WTC11 (cell line): Measurements from ENCODE around the gene SPSB4.

Source experiments
- CTCF ChIP-seq: fragments of 200-600 bp; IDR thresholded peaks from 2 replicates; pipeline ENCODE4 v1.8.0; 2022; ENCODE audit warnings: antibody characterized with exemption
- E2F4 ChIP-seq: sonication (generic); formaldehyde crosslinking; IDR thresholded peaks from 2 replicates; pipeline ENCODE4 v1.8.1; 2022; ENCODE audit warnings: low read depth, mild to moderate bottlenecking, moderate library complexity, missing genetic modification reagents, borderline replicate concordance
- ELF4 ChIP-seq: sonication (generic); formaldehyde crosslinking; IDR thresholded peaks from 2 replicates; pipeline ENCODE4 v1.8.1; 2022; ENCODE audit warnings: low read depth, mild to moderate bottlenecking, moderate library complexity, missing genetic modification reagents
- FOXK1 ChIP-seq: sonication (generic); formaldehyde crosslinking; IDR thresholded peaks from 2 replicates; pipeline ENCODE4 v1.8.0; 2022; ENCODE audit warnings: mild to moderate bottlenecking, moderate library complexity, missing genetic modification reagents
- NFYB ChIP-seq: sonication (generic); formaldehyde crosslinking; conservative IDR thresholded peaks from 2 replicates; pipeline ENCODE4 v1.8.0; 2022; ENCODE audit warnings: low read depth, missing genetic modification reagents
- NR3C1 ChIP-seq: sonication (generic); formaldehyde crosslinking; conservative IDR thresholded peaks from 2 replicates; pipeline ENCODE4 v1.8.1; 2023; ENCODE audit warnings: low read depth, mild to moderate bottlenecking, missing genetic modification reagents

- no peak for TF ChIP-seq E2F4 (CRISPR knock-in tag)
- TF ChIP-seq NR3C1 (CRISPR knock-in tag), result no peak
- no peak for TF ChIP-seq FOXK1 (CRISPR knock-in tag)
- peak; percentile 44 for TF ChIP-seq CTCF
- no peak for TF ChIP-seq ELF4
- no peak for TF ChIP-seq NFYB (CRISPR knock-in tag)
Measured at GRCh38 chr3:141105828-141106628, 54.9 kb downstream of the SPSB4 start.
